CD14-positive monocyte (primary cell): ENCODE measurements around the gene MAML1. TPM values are rescaled to one million over a fixed set of nuclear protein-coding genes. Genes with fewer than 3 reads are reported as not detected.
A peak's percentile ranks its signal among the peaks of the same experiment; 100 is the strongest.

Source experiments
- DNase-seq, 3 donors: peaks; one replicate each; pipeline ENCODE4 v3.0.0-alpha.2; 2011 to 2022
- H2AFZ ChIP-seq: 2 replicates; pipeline ENCODE4 v1.6.0; 2012; ENCODE audit warnings: mild to moderate bottlenecking, low read depth, low read length, inconsistent platforms; ENCODE audit not compliant: insufficient read depth, poor library complexity, severe bottlenecking
- H3K27ac ChIP-seq, 2 donors: 1 replicate in 1 of 2; 2 replicates in 1 of 2; pipeline ENCODE4 v1.5.1; 2012 to 2013; ENCODE audit warnings: low read length in 2 of 2, control low read depth in 1 of 2, inconsistent platforms in 1 of 2, low read depth in 1 of 2, mild to moderate bottlenecking in 1 of 2
- H3K27me3 ChIP-seq, 2 donors: one replicate each; pipeline versions ENCODE4 v1.6.0 to v1.6.1; 2011 to 2013; ENCODE audit warnings: low read length in 2 of 2; ENCODE audit not compliant: control insufficient read depth in 2 of 2, insufficient read depth in 2 of 2
- H3K36me3 ChIP-seq, 2 donors: replicated peaks in 1 of 2; 1 replicate in 1 of 2; 2 replicates in 1 of 2; pipeline versions ENCODE4 v1.5.1 to v1.6.1; 2012 to 2013; ENCODE audit warnings: low read length in 2 of 2, control low read depth in 1 of 2, inconsistent platforms in 1 of 2, mild to moderate bottlenecking in 1 of 2; ENCODE audit not compliant: insufficient read depth in 2 of 2, control insufficient read depth in 1 of 2
- H3K4me1 ChIP-seq, 2 donors: 1 replicate in 1 of 2; 2 replicates in 1 of 2; pipeline versions ENCODE4 v1.5.1 to v1.6.1; 2012 to 2013; ENCODE audit warnings: low read length in 2 of 2, control low read depth in 1 of 2, inconsistent platforms in 1 of 2, mild to moderate bottlenecking in 1 of 2, moderate library complexity in 1 of 2; ENCODE audit not compliant: insufficient read depth in 2 of 2, control insufficient read depth in 1 of 2
- H3K4me2 ChIP-seq: replicated peaks from 2 replicates; pipeline ENCODE3; 2012; ENCODE audit warnings: low read length, moderate library complexity, mild to moderate bottlenecking; ENCODE audit not compliant: poor library complexity, severe bottlenecking; ENCODE audit errors: extremely low read depth
- H3K4me3 ChIP-seq, 3 experiments: fragments of 200-600 bp in 1 of 3; sonication (generic) in 1 of 3; replicated peaks in 1 of 3; 1 replicate in 2 of 3; 2 replicates in 1 of 3; pipeline ENCODE4 v1.5.1; 2011 to 2013; ENCODE audit warnings: low read length in 3 of 3, mild to moderate bottlenecking in 3 of 3, control low read depth in 2 of 3, low read depth in 2 of 3, inconsistent platforms in 1 of 3, moderate library complexity in 1 of 3
- H3K79me2 ChIP-seq: 2 replicates; pipeline ENCODE4 v1.6.0; 2012; ENCODE audit warnings: mild to moderate bottlenecking, control low read depth, inconsistent platforms, low read length, moderate library complexity; ENCODE audit not compliant: insufficient read depth
- H3K9ac ChIP-seq: 2 replicates; pipeline ENCODE4 v1.6.0; 2017; ENCODE audit warnings: low read length, mild to moderate bottlenecking; ENCODE audit not compliant: insufficient read depth, poor library complexity, severe bottlenecking
- H3K9me3 ChIP-seq, 2 donors: replicated peaks in 1 of 2; 1 replicate in 1 of 2; 2 replicates in 1 of 2; pipeline versions ENCODE4 v1.5.1 to v1.6.1; 2012 to 2013; ENCODE audit warnings: low read length in 2 of 2, control low read depth in 1 of 2; ENCODE audit not compliant: control insufficient read depth in 1 of 2, insufficient read depth in 1 of 2
- H4K20me1 ChIP-seq: 2 replicates; pipeline ENCODE4 v1.6.0; 2012; ENCODE audit warnings: mild to moderate bottlenecking, low read length, control low read depth, moderate library complexity; ENCODE audit not compliant: insufficient read depth
- H3K27ac Mint-ChIP-seq, 7 donors: one replicate each; pipeline ENCODE4 v1.8.0; 2020; ENCODE audit warnings: mild to moderate bottlenecking in 7 of 7, mixed read lengths in 7 of 7, moderate library complexity in 6 of 7, inconsistent platforms in 2 of 7
- H3K27me3 Mint-ChIP-seq, 3 donors: one replicate each; pipeline ENCODE4 v1.8.0; 2021 to 2022; ENCODE audit warnings: low read depth in 3 of 3, mild to moderate bottlenecking in 3 of 3, mixed read lengths in 3 of 3, moderate library complexity in 3 of 3, inconsistent platforms in 1 of 3
- H3K36me3 Mint-ChIP-seq, 2 donors: one replicate each; pipeline ENCODE4 v1.8.0; 2020; ENCODE audit warnings: mixed read lengths in 2 of 2, inconsistent platforms in 1 of 2, mild to moderate bottlenecking in 1 of 2
- H3K4me1 Mint-ChIP-seq: one replicate; pipeline ENCODE4 v1.8.0; 2020; ENCODE audit warnings: mild to moderate bottlenecking, mixed read lengths
- H3K4me3 Mint-ChIP-seq, 2 donors: one replicate each; pipeline ENCODE4 v1.8.0; 2020; ENCODE audit warnings: mild to moderate bottlenecking in 2 of 2, mixed read lengths in 2 of 2, moderate library complexity in 1 of 2
- H3K9me3 Mint-ChIP-seq, 7 donors: one replicate each; pipeline ENCODE4 v1.8.0; 2020 to 2022; ENCODE audit warnings: mixed read lengths in 7 of 7, mild to moderate bottlenecking in 6 of 7, moderate library complexity in 6 of 7, inconsistent platforms in 2 of 7
- WGBS: methylation state at CpG from one replicate; pipeline ENCODE4 v1.1.5; 2013; ENCODE audit warnings: missing lambda C conversion rate; ENCODE audit not compliant: insufficient coverage; 5-methylcytosine and 5-hydroxymethylcytosine counted together
- intact Hi-C, 2 donors: fragments of 100-400 bp; cut with micrococcal nuclease; formaldehyde crosslinking; loops; one replicate each; pipeline versions ENCODE4 v1.15.0 to v1.15.1; 2023
- polyA plus RNA-seq, 3 donors: library from polyadenylated mRNA; depleted of rRNA in 1 of 3; unstranded in 2 of 3; stranded (reverse) in 1 of 3; fragments of 300-500 nt in 2 of 3; fragments of >200 nt in 1 of 3; fragmentation: Illumina TruSeq in 2 of 3; gene quantifications; 1 replicate in 2 of 3; 2 replicates in 1 of 3; pipeline ENCODE4 v1.2.3, GENCODE V29; 2012 to 2021
- TF ChIP-seq, protein P1 (sequence below): fragments of 200-600 bp; IDR thresholded peaks from one replicate; pipeline ENCODE4 v1.8.0; 2022; ENCODE audit warnings: antibody characterized with exemption, mild to moderate bottlenecking

Gene MAML1
- polyA plus RNA-seq, 3 donors: 2.2 to 11.0 (median 2.7) TPM

DNA sequence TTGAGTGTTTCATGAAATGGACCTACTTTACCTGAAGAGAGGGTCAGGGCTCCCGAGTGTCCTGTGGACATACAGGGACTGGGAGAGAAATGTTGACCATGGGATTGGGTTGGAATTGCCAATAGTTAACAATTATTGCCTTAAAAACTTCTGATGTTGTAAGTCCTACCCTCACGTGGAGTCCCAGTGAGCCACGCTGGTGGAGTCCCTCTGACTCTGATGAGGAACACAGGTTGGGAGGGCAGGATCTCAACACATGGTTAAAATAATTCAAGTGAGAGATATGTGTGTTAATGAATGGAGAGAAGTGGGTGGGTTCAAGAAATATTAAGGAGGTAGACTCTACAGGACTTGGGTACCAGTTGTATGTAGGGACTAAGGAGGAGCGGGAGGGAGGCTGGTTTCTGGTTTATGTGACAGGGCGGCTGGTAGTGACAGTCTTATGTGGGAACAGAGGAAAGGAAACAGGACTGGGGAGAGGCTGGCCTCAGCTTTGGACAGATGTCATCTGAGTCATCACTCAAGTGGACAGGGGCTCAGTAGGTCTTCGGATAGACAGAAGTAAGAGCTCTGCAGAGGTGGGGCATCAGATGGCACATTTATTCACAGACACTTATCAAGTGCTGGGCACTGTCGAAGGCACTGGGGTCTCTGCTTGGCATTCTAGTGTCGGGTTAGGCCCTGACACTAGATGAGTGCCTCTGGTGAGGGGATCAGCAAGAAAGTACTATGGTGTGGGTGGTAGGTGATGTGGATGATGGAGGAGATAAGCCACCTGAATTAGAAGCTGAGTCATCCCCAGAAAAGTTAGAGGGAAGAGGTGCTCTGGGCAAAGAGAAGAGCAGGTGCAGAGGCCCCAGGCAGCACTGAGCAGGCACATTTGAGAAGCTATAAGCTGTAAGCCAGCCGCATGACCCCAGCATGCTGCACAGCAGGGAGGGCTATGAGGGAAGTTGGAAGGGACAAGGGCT, 27.2 kb downstream of the MAML1 start:
- DNase-seq: peak in 2 of 3 donors; percentile 64 to 78
- Mint-ChIP-seq H3K36me3 (peaks cover 0 to 11% of the 10 kb centered on the region in 2 donors), H3K4me1 (peaks cover 87% of the 10 kb centered on the region), H3K27ac (peak overlapping the region; percentile 87 to 98 (median 92)), H3K9me3 (peaks cover 0 to 2% (median 0%) of the 10 kb centered on the region in 7 donors), H3K4me3 (peak overlapping the region; percentile 21 to 34), H3K27me3 (peaks cover 0 to 4% (median 0%) of the 10 kb centered on the region in 3 donors)
- Histone ChIP-seq H4K20me1 (peaks cover 98% of the 10 kb centered on the region), H3K79me2 (peaks cover 94% of the 10 kb centered on the region), H3K27ac (peak overlapping the region; percentile 62 to 75), H3K36me3 (no peaks in the 10 kb centered on the region), H3K4me3 (peak overlapping the region in 1 of 3 experiments; percentile 45), H3K4me2 (peak overlapping the region; percentile 50), H3K9me3 (no peaks in the 10 kb centered on the region), H3K27me3 (no peaks in the 10 kb centered on the region), H2AFZ (no peak overlapping the region), H3K4me1 (peaks cover 83 to 86% of the 10 kb centered on the region in 2 donors), H3K9ac (no peak overlapping the region)
- intact Hi-C loops: no loop called here
- TF ChIP-seq, protein P1, sequence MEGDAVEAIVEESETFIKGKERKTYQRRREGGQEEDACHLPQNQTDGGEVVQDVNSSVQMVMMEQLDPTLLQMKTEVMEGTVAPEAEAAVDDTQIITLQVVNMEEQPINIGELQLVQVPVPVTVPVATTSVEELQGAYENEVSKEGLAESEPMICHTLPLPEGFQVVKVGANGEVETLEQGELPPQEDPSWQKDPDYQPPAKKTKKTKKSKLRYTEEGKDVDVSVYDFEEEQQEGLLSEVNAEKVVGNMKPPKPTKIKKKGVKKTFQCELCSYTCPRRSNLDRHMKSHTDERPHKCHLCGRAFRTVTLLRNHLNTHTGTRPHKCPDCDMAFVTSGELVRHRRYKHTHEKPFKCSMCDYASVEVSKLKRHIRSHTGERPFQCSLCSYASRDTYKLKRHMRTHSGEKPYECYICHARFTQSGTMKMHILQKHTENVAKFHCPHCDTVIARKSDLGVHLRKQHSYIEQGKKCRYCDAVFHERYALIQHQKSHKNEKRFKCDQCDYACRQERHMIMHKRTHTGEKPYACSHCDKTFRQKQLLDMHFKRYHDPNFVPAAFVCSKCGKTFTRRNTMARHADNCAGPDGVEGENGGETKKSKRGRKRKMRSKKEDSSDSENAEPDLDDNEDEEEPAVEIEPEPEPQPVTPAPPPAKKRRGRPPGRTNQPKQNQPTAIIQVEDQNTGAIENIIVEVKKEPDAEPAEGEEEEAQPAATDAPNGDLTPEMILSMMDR: no peak
- WGBS: 43% methylated on average over 7 of the region's 9 CpGs

DNA sequence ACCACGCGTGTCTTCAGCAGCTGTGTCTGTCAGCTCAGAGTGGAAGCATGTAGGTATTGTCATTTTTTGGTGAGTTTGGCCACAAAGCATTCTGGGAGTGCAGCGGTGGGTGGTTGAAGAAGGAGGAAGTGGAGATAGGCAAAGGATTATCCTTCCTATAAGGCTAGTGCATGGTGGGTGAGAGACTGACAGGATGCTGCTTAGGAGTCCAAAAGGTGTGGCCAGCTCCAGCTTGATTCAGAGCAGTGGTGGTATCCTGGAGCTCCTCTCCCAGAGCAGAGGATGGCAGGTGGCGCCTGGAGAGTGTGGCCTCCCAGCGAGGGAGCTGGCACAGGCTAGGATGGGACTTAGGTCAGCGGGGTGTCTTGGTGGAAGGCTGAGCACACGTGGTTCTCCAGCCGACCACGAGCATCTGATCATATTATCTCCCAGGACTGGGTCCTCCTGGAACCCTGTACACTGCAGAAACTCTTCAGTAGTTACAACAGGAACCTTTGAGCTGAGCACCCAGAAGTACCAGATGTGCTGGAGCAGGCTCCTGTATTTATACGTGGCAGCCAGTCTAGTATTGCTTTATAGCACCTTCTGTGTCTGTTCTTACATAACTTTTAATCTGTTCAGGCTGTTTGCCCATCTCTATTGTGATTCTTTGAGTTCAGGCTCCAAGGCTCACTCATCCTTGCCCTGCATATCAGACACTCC, 29.6 kb downstream of the MAML1 start:
- Histone ChIP-seq H3K79me2 (peaks cover 92% of the 10 kb centered on the region), H3K9me3 (no peaks in the 10 kb centered on the region), H3K9ac (no peak overlapping the region), H4K20me1 (peaks cover 98% of the 10 kb centered on the region), H3K36me3 (peaks cover 12 to 17% of the 10 kb centered on the region in 2 donors), H2AFZ (no peak overlapping the region), H3K27me3 (no peaks in the 10 kb centered on the region), H3K27ac (peak overlapping the region in 1 of 2 donors; percentile 60), H3K4me3 (no peak overlapping the region), H3K4me2 (peak overlapping the region; percentile 21), H3K4me1 (peaks cover 97 to 98% of the 10 kb centered on the region in 2 donors)
- Mint-ChIP-seq H3K36me3 (peaks cover 17 to 24% of the 10 kb centered on the region in 2 donors), H3K4me3 (no peak overlapping the region), H3K4me1 (peaks cover 95% of the 10 kb centered on the region), H3K9me3 (no peaks in the 10 kb centered on the region), H3K27ac (peak overlapping the region in 6 of 7 donors; percentile 70 to 91 (median 80)), H3K27me3 (peaks cover 0 to 6% (median 0%) of the 10 kb centered on the region in 3 donors)
- intact Hi-C loops: loop anchor here in 1 of 2 donors (2.0 kb wide), 1 partner anchor 15 kb away; no protein-coding TSS in a partner anchor
- WGBS: 29% methylated on average over 8 of the region's 10 CpGs
- peak in 2 of 3 donors; percentile 49 for DNase-seq
- TF ChIP-seq, protein P1: no peak
